Islet of Langerhans (tissue), 1 donor: Measurements from ENCODE around the gene SLC25A23.
"Not testable (repeated sequence)": the region's sequence is repeated elsewhere in the genome, so short reads cannot be mapped to it uniquely, and the experiment has no call there.

Experiments
- FAIRE-seq: peaks from one replicate; lab custom pipeline; 2011; peaks lifted over from hg19 to GRCh38; lab: Jason Lieb, UNC

Gene SLC25A23

GRCh38 chr19:6459262-6460098, at the start of gene SLC25A23:
TSS of gene SLC25A23 (minus strand) at chr19:6459792. CDS start at chr19:6459628, 164 bp downstream.
- FAIRE-seq = no peak

GRCh38 chr19:6508028-6508771, 48.6 kb upstream of the SLC25A23 start:
- FAIRE-seq = not testable (repeated sequence)

- no peak for FAIRE-seq
These were observed 44.0 kb upstream of the SLC25A23 start for GRCh38 chr19:6503407-6504201.

- FAIRE-seq = no peak
These were observed 42.4 kb upstream of the SLC25A23 start, which contains the start of gene TUBB4A for GRCh38 chr19:6501740-6502648. TSS of gene TUBB4A (minus strand) at chr19:6502309. CDS start at chr19:6502212, 97 bp downstream.

GRCh38 chr19:6500837-6501739, 41.5 kb upstream of the SLC25A23 start:
- no peak for FAIRE-seq

GRCh38 chr19:6499052-6499790, 39.6 kb upstream of the SLC25A23 start:
- FAIRE-seq = no peak

GRCh38 chr19:6498294-6499036, 38.9 kb upstream of the SLC25A23 start:
- no peak for FAIRE-seq

DNA sequence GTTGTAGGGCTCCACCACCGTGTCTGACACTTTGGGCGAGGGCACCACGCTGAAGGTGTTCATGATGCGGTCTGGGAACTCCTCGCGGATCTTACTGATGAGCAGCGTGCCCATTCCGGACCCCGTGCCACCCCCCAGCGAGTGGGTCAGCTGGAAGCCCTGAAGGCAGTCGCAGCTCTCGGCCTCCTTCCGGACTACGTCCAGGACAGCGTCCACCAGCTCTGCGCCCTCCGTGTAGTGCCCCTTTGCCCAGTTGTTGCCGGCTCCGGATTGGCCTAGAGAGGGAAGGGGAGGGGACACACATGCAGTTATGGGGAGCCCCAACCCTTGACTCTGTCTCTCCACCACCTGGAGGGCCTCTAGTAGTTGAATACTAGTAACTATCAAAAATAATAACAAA, 36.4 kb upstream of the SLC25A23 start:
- FAIRE-seq = no peak

DNA sequence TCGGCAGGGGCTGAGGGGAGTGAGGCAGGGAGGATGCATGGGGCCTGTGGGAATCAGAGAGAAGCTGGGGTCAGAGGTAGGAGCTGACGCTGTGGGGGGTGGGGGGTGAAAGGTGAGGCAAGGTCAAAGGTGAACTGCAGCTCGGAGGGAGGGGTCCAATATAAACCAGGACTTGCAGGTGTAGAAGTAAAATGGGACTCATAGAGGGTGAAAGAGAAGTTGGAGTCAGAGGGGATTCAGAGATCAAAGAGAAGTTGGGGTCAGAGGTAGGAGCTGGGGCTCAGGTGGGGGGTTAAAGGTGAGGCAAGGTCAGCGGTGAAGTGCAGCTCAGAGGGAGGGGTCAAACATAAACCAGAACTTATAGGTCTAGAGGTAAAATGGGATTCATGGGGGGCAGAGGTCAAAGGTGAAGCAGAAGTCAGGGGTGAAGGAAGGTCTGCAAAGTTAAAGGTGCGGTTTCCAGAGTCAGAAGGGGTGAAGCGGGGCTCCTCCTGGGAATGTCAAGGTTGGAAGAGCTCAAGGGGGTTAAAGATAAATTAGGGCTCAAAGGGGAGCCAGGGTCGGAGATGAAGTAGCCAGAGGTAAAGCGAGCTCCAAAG, 34.9 kb upstream of the SLC25A23 start:
- no peak for FAIRE-seq

DNA sequence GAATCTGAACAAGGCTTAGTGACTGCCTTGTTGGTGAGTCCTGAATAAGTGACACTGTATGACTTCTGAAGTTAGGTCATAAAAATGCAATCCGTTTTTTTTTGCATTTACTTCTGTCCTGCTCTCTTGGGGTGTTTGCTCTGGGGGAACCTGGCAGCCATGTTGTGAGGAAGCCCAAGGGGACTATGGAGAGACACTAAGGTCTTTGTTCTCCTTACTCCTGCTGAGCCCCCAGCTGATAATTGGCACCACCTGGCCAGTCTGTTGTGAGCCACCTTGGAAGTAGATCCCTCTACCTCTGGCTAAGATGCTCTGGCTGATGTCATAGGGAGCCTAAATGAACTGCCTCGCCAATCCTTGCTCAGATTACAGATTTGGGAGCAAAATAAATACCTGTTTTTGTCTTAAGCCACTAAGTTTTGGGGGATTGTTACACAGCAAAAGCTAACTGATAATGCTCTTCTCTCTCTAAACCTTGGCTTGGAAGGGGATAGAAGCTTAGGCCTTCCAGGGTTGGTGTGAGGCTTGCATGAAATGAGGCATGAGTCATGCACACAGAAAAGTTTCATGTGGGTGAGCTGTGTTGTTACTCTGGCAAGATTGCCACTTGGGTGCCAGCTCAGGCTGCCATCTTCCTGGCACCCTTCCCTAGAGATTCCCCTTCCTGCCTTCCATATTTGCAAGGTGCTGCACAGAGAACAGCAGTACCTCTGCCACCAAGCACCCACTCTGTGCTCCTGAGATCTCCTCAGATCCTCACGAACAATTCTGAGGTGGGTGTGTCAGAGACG, 32.4 kb upstream of the SLC25A23 start:
- no peak for FAIRE-seq

- no peak for FAIRE-seq
These were observed 30.5 kb upstream of the SLC25A23 start for GRCh38 chr19:6490134-6490533.

GRCh38 chr19:6489278-6490061, 29.9 kb upstream of the SLC25A23 start:
- FAIRE-seq = no peak

DNA sequence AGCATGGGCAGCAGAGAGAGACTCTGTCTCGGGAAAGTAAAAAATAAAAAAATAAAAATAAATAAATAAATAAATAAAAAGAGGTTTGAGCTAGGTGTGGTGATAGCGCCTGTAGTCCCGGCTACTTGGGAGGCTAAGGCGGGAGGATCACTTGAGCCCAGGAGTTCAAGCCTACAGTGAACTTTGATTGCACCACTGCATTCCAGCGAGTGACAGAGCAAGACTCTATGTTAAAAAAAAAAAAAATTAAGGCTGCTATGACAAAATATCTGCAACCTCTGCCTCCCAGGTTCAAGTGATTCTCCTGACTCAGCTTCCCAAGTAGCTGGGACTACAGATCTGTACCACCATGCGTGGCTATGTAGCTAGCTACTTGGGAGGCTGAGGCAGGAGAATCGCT, 25.2 kb upstream of the SLC25A23 start:
- FAIRE-seq = no peak

DNA sequence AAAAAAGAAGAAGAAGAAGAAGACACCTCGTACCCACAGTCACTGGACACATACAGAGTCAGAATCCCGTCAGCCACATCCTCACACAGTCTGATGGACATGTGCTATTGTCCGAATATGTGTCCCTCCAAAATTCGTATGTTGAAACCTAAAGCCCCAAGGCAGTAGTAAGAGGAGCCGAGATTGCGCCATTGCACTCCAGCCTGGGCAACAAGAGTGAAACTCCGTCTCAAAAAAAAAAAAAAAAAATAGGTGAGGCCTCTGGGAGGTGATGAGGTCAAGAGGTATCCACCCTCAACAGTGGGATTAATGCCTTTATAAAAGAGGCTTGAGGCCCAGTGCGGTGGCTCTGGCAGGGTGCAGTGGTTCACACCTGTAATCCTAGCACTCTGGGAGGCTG, 24.6 kb upstream of the SLC25A23 start:
- FAIRE-seq = no peak

DNA sequence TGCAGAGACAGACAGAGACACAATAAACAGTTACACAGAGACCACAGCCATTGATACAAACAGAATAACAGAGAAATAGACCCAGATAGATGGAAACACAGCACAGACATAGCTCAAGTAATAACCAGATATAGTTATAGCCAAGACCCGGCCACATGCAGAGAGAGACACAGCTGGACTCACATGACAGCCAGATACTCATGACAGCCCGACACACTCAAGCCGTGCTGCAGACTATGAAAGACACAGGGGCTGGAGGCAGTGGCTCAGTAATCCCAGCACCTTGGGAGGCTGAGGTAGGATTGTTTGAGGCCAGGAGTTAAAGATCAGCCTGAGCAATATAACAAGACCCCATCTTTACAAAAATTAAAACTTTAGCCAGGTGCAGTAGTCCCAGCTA, 23.6 kb upstream of the SLC25A23 start:
- FAIRE-seq = no peak

DNA sequence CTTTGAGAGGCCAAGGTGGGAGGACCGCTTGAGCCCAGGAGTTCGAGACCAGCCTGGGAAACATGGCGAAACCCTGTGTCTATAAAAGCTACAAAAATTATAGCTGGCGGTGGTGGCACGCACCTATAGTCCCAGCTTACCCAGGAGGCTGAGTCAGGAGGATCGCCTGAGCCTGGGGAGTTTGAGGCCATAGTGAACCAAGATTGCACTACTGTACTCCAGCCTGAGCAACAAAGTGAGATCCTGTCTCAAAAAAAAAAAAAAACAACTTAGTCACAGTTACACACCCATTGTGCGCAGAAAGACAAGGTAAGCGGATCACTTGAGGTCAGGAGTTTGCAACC, 22.7 kb upstream of the SLC25A23 start:
- no peak for FAIRE-seq
